A673 (cell line): Measurements from ENCODE around the gene AXL.

ENCODE experiments used
- EZH2 ChIP-seq: fragments of 200-600 bp; sonication (generic); IDR thresholded peaks from 2 replicates; pipeline ENCODE4 v1.6.1; 2017; ENCODE audit warnings: borderline replicate concordance, low read depth, mild to moderate bottlenecking, mixed read lengths, antibody characterized with exemption, low read length; ENCODE audit not compliant: poor library complexity, severe bottlenecking
- TF ChIP-seq, protein P1 (sequence below): fragments of 300-800, 200-600 bp; sonication (generic); conservative IDR thresholded peaks from 2 replicates; pipeline ENCODE4 v1.5.1; 2017; ENCODE audit warnings: low read depth, mild to moderate bottlenecking, antibody characterized with exemption, low read length, moderate library complexity, mixed read lengths

DNA sequence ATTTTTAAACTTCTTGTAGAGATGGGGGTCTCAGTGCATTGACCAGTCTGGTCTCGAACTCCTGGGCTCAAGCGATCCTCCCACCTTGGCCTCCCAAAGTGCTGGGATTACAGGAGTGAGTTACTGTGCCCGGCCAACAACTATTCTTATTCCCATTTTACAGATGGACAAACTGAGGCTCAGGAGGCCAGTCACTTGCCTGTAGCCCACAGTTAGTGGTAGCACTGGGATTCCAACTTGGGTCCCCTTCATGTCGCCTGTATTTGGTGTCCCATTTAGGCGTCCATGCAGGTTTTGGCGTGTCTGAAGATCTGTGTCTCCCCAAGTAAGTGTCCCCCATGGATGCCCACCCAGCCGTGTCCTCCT, 791 bp upstream of the AXL start:
- TF ChIP-seq, protein P1, sequence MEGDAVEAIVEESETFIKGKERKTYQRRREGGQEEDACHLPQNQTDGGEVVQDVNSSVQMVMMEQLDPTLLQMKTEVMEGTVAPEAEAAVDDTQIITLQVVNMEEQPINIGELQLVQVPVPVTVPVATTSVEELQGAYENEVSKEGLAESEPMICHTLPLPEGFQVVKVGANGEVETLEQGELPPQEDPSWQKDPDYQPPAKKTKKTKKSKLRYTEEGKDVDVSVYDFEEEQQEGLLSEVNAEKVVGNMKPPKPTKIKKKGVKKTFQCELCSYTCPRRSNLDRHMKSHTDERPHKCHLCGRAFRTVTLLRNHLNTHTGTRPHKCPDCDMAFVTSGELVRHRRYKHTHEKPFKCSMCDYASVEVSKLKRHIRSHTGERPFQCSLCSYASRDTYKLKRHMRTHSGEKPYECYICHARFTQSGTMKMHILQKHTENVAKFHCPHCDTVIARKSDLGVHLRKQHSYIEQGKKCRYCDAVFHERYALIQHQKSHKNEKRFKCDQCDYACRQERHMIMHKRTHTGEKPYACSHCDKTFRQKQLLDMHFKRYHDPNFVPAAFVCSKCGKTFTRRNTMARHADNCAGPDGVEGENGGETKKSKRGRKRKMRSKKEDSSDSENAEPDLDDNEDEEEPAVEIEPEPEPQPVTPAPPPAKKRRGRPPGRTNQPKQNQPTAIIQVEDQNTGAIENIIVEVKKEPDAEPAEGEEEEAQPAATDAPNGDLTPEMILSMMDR: no peak
- no peak for TF ChIP-seq EZH2
